HEK293 (cell line): ENCODE data around the gene FOXM1.
A peak's percentile ranks its signal among the peaks of the same experiment; 100 is the strongest.

Experiments used
- CTCF ChIP-seq: fragments of 450-650 bp; formaldehyde crosslinking; IDR thresholded peaks from 2 replicates; pipeline ENCODE4 v1.5.1; 2016; ENCODE audit warnings: missing biosample characterization, missing genetic modification characterization
- PRDM4 ChIP-seq: fragments of 450-650 bp; formaldehyde crosslinking; IDR thresholded peaks from 2 replicates; pipeline ENCODE4 v1.5.1; 2017; ENCODE audit warnings: missing biosample characterization, missing genetic modification characterization
- TSHZ1 ChIP-seq: fragments of 450-650 bp; formaldehyde crosslinking; IDR thresholded peaks from 2 replicates; pipeline ENCODE4 v1.5.1; 2016; ENCODE audit warnings: missing biosample characterization, missing genetic modification characterization, borderline replicate concordance
- ZBTB21 ChIP-seq: fragments of 450-650 bp; formaldehyde crosslinking; IDR thresholded peaks from 2 replicates; pipeline ENCODE4 v1.5.1; 2017; ENCODE audit warnings: missing biosample characterization, missing genetic modification characterization
- ZFP3 ChIP-seq: fragments of 450-650 bp; formaldehyde crosslinking; IDR thresholded peaks from 2 replicates; pipeline ENCODE4 v1.5.1; 2016; ENCODE audit warnings: low read depth, missing biosample characterization, missing genetic modification characterization
- ZNF133 ChIP-seq: fragments of 450-650 bp; formaldehyde crosslinking; IDR thresholded peaks from 2 replicates; pipeline ENCODE4 v1.5.1; 2016; ENCODE audit warnings: missing biosample characterization, missing genetic modification characterization
- ZNF138 ChIP-seq: fragments of 450-650 bp; formaldehyde crosslinking; IDR thresholded peaks from 2 replicates; pipeline ENCODE4 v1.5.1; 2016; ENCODE audit warnings: missing biosample characterization, missing genetic modification characterization, borderline replicate concordance
- ZNF473 ChIP-seq: fragments of 450-650 bp; formaldehyde crosslinking; IDR thresholded peaks from 2 replicates; pipeline ENCODE4 v1.5.1; 2017; ENCODE audit warnings: missing biosample characterization, missing genetic modification characterization
- ZNF510 ChIP-seq: fragments of 450-650 bp; formaldehyde crosslinking; IDR thresholded peaks from 2 replicates; pipeline ENCODE4 v1.5.1; 2018; ENCODE audit warnings: mild to moderate bottlenecking, missing genetic modification characterization, missing biosample characterization; ENCODE audit not compliant: insufficient replicate concordance
- ZNF585B ChIP-seq: fragments of 450-650 bp; formaldehyde crosslinking; IDR thresholded peaks from 2 replicates; pipeline ENCODE4 v1.5.1; 2016; ENCODE audit warnings: missing biosample characterization, missing genetic modification characterization
- ZNF664 ChIP-seq: fragments of 450-650 bp; formaldehyde crosslinking; IDR thresholded peaks from 2 replicates; pipeline ENCODE4 v1.5.1; 2016; ENCODE audit warnings: missing biosample characterization, missing genetic modification characterization
- ZSCAN23 ChIP-seq: fragments of 450-650 bp; formaldehyde crosslinking; IDR thresholded peaks from 2 replicates; pipeline ENCODE4 v1.5.1; 2016; ENCODE audit warnings: missing biosample characterization, missing genetic modification characterization
- ZSCAN30 ChIP-seq: fragments of 450-650 bp; IDR thresholded peaks from 2 replicates; pipeline ENCODE4 v1.5.1; 2018; ENCODE audit warnings: missing biosample characterization, mild to moderate bottlenecking, missing genetic modification characterization, moderate library complexity

DNA sequence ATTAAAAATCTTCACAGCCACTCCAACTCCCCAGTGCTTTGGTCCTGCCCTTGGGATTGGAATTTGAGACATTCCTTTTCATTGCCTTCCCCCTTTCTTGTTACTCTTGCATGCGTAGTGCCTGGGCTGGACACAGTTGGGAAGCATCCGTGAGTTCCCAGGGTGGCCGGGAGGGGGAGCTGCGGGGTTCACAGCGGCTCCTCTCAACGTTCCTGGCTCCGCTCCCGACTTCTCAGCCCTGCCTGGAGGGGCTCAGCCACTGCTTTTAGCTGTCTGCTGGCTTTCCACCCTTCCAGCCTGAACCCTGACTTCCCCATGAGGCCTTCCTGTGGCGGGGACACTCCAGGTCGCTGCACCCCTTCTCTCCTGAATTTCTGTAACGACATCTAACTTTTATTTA is 23.3 kb downstream of the FOXM1 start:
- TF ChIP-seq ZNF473 (tag by site-specific recombination) (no peak), CTCF (tag by site-specific recombination) (peak; percentile 83), ZSCAN30 (tag by site-specific recombination) (no peak), PRDM4 (tag by site-specific recombination) (no peak), ZFP3 (tag by site-specific recombination) (no peak), TSHZ1 (tag by site-specific recombination) (no peak), ZNF133 (tag by site-specific recombination) (no peak), ZNF510 (tag by site-specific recombination) (no peak), ZBTB21 (tag by site-specific recombination) (no peak), ZNF585B (tag by site-specific recombination) (no peak), ZNF138 (tag by site-specific recombination) (no peak), ZSCAN23 (tag by site-specific recombination) (no peak), ZNF664 (no peak)
